Body of pancreas (tissue), 4 donors: Measurements from ENCODE around the gene MTHFD1.

Source experiments
- CTCF ChIP-seq, 7 experiments: fragments of 450-650 bp in 4 of 7; fragments of 200-600 bp in 3 of 7; sonication (generic) in 3 of 7; IDR thresholded peaks; one replicate each; pipeline ENCODE4 v1.5.1; 2016 to 2019; ENCODE audit warnings: antibody characterized with exemption in 7 of 7
- POLR2A ChIP-seq, 3 donors: fragments of 450-650 bp; IDR thresholded peaks; one replicate each; pipeline ENCODE4 v1.6.1; 2016; ENCODE audit warnings: antibody characterized with exemption in 3 of 3, mild to moderate bottlenecking in 2 of 3

DNA sequence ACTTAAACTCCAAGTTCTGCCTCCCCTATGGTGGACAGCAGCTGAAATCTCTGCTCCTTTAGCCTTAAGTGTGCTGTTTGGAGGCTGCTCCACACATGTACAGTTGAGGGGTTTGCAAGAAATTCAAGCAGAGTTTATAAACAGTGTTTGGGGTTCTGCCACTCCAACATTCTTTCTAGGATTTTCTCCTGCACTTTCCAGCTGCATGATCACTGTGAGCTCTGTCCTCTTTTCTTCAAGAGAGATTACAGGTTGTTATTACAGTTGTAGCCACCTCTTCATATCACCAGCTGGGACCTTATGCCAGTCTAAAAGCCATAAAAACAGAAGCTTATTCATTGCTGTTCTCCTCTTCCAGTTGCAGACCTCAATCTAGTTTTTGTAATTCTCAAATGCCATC is 107.1 kb downstream of the MTHFD1 start:
- no peak for TF ChIP-seq CTCF (IDR thresholded peaks at IDR 0.05)
- TF ChIP-seq POLR2A (IDR thresholded peaks at IDR 0.05): no peak
